Heart right ventricle (tissue), 16 donors: Measurements from ENCODE around the gene SPSB1. TPM values are rescaled to one million over a fixed set of nuclear protein-coding genes. Genes with fewer than 3 reads are reported as not detected.
A peak's percentile ranks its signal among the peaks of the same experiment; 100 is the strongest.

Experiments
- ATAC-seq, 8 donors: fragments of 200-7000 bp; cut with Tn5 transposase; one replicate each; pipeline ENCODE4 v1.9.1; 2020; ENCODE audit warnings: mild to moderate bottlenecking in 8 of 8, moderate library complexity in 8 of 8, moderate number of reproducible peaks in 1 of 8
- DNase-seq, 2 donors: peaks; one replicate each; pipeline ENCODE4 v3.0.0-alpha.2; 2020
- H3K27ac ChIP-seq, 10 donors: fragments of 200-600 bp; sonication (generic) in 2 of 10; one replicate each; pipeline versions ENCODE4 v1.5.0 to v1.8.0; 2020 to 2022; ENCODE audit warnings: mild to moderate bottlenecking in 3 of 10
- H3K27me3 ChIP-seq, 7 donors: fragments of 200-600 bp; one replicate each; pipeline ENCODE4 v1.8.0; 2021 to 2022; ENCODE audit warnings: mild to moderate bottlenecking in 2 of 7
- H3K36me3 ChIP-seq, 9 donors: fragments of 200-600 bp; sonication (generic) in 1 of 9; one replicate each; pipeline versions ENCODE4 v1.5.0 to v1.8.0; 2020 to 2022; ENCODE audit warnings: mild to moderate bottlenecking in 2 of 9
- H3K4me1 ChIP-seq, 9 donors: fragments of 200-600 bp; sonication (generic) in 1 of 9; one replicate each; pipeline versions ENCODE4 v1.5.0 to v1.8.0; 2020 to 2022; ENCODE audit warnings: mild to moderate bottlenecking in 4 of 9
- H3K4me3 ChIP-seq, 10 donors: fragments of 200-600 bp; sonication (generic) in 2 of 10; one replicate each; pipeline versions ENCODE4 v1.5.0 to v1.8.0; 2020 to 2022; ENCODE audit warnings: mild to moderate bottlenecking in 7 of 10, moderate library complexity in 2 of 10
- H3K9me3 ChIP-seq, 11 donors: fragments of 200-600 bp in 10 of 11; sonication (generic) in 2 of 11; one replicate each; pipeline versions ENCODE4 v1.5.0 to v1.8.0; 2013 to 2022; ENCODE audit warnings: mild to moderate bottlenecking in 2 of 11, control low read depth in 1 of 11, moderate library complexity in 1 of 11
- CTCF ChIP-seq, 9 donors: fragments of 200-600 bp; sonication (generic) in 2 of 9; IDR thresholded peaks; one replicate each; pipeline versions ENCODE4 v1.5.0 to v1.8.0; 2021 to 2022; ENCODE audit warnings: antibody characterized with exemption in 9 of 9, mild to moderate bottlenecking in 5 of 9, moderate library complexity in 1 of 9
- WGBS, 2 donors: extraction: QIAGEN DNeasy Blood & Tissue Kit; methylation state at CpG; one replicate each; pipeline ENCODE4 v1.1.7; 2013; ENCODE audit warnings: inconsistent platforms in 1 of 2; 5-methylcytosine and 5-hydroxymethylcytosine counted together
- intact Hi-C, 10 donors: fragments of 100-400 bp; cut with DNase I; formaldehyde crosslinking; loops; one replicate each; pipeline versions ENCODE4 v1.11.1 to v1.14.2; 2022
- polyA plus RNA-seq, 2 donors: library from polyadenylated mRNA; stranded (reverse); fragments of 200-250 nt; gene quantifications; one replicate each; pipeline ENCODE4 v1.2.3, GENCODE V29; 2013
- total RNA-seq, 10 donors: library from RNA; stranded (reverse); fragmentation: NEBNext Ultra II Directional in 3 of 10; extraction: Animal tissue kit (Norgen Biotek cat#: 25700) in 3 of 10; gene quantifications; one replicate each; pipeline versions ENCODE4 v1.2.1 to v1.2.4, GENCODE V29; 2021 to 2023
- donor health status: Arrhythmogenic right ventricular cardiomyopathy.
- donor health status: ischemic (EF 13 %, LVEDD 7.1; RV severe dilation, severe dysfunction).
- donor health status: healthy with polysubstance abuse.
- donor health status: DM: no; HTN: yes; CAD: no.
- donor health status: DM: no; HTN: no; CAD: no.
- donor health status: ischemic (EF 25% LVEDD 6.9; RV normal size, moderate dysfunction).
- donor health status: ischemic (EF 25% LVEDD 5.7; RV mildly dilated, moderate dysfunction).
- donor health status: healthy.
- donor health status: DM: yes; HTN: yes; CAD: no.
- donor health status: Ischemic cardiomyopathy.
- donor health status: ischemic (EF 35%, LVEDD 5.7; RV mildly dilated, moderate dysfunction).
- donor health status: nonischemic (EF 11% LVEDD 7.7; RV severe dilation, severe dysfunction).
- donor health status: DM: yes; HTN: yes; CAD: no.
- donor health status: PGD.
- donor health status: ischemic (EF 29% LVEDD 5.4; RV normal size, mild dysfunction).
- donor health status: nonischemic (EF 23%, LVEDD 6.1; RV moderate dilation, normal function).

Gene SPSB1
- total and polyA plus RNA-seq, 12 donors: 5.5 to 16.5 (median 8.8) TPM

- Histone ChIP-seq H3K27ac (no peak overlapping the region), H3K36me3 (peaks cover 0 to 40% (median 14%) of the 10 kb centered on the region in 9 donors), H3K4me1 (peaks cover 0 to 30% (median 14%) of the 10 kb centered on the region in 9 donors), H3K27me3 (no peaks in the 10 kb centered on the region), H3K4me3 (no peak overlapping the region), H3K9me3 (no peaks in the 10 kb centered on the region)
- intact Hi-C loops: no loop called here
- no peak for ATAC-seq
- TF ChIP-seq CTCF (IDR thresholded peaks at IDR 0.05): no peak
- no peak for DNase-seq
- 94 to 98% methylated on average over 20 of the region's 20 CpGs for WGBS, 2 donors
These were observed 67.8 kb downstream of the SPSB1 start for GRCh38 chr1:9360371-9361064.

- H3K27ac ChIP-seq: peak overlapping the region in 1 of 10 donors; percentile 11
- ATAC-seq: peak in 2 of 8 donors; percentile 23 to 35
These were observed 69.1 kb downstream of the SPSB1 start for GRCh38 chr1:9361630-9362260.

GRCh38 chr1:9362488-9362887 is 69.8 kb downstream of the SPSB1 start:
- ATAC-seq (no peak), DNase-seq (no peak)
- no peak overlapping the region for H3K27ac ChIP-seq
- intact Hi-C loops: no loop called here
- 84 to 94% methylated on average over 12 of the region's 12 CpGs for WGBS, 2 donors
- H3K4me1 ChIP-seq: peaks cover 0 to 30% (median 14%) of the 10 kb centered on the region in 9 donors
- no peaks in the 10 kb centered on the region for H3K9me3 ChIP-seq
- TF ChIP-seq CTCF (IDR thresholded peaks at IDR 0.05): no peak
- no peak overlapping the region for H3K4me3 ChIP-seq
- peaks cover 0 to 35% (median 3%) of the 10 kb centered on the region in 9 donors for H3K36me3 ChIP-seq
- no peaks in the 10 kb centered on the region for H3K27me3 ChIP-seq

More at GRCh38 chr1:9361630-9362260, 69.1 kb downstream of the SPSB1 start:
- no peaks in the 10 kb centered on the region for H3K9me3 ChIP-seq
- intact Hi-C loops: no loop called here
- TF ChIP-seq CTCF (IDR thresholded peaks at IDR 0.05): no peak
- peaks cover 0 to 30% (median 14%) of the 10 kb centered on the region in 9 donors for H3K4me1 ChIP-seq
- H3K27me3 ChIP-seq: no peaks in the 10 kb centered on the region
- DNase-seq: no peak
- WGBS, 2 donors: 51 to 65% methylated on average over 14 of the region's 14 CpGs
- H3K36me3 ChIP-seq: peaks cover 0 to 32% (median 1%) of the 10 kb centered on the region in 9 donors
- no peak overlapping the region for H3K4me3 ChIP-seq

GRCh38 chr1:9363061-9363471 is 70.4 kb downstream of the SPSB1 start:
- Histone ChIP-seq H3K27ac (peak overlapping the region in 1 of 10 donors; percentile 50), H3K27me3 (no peaks in the 10 kb centered on the region), H3K4me1 (peaks cover 0 to 30% (median 14%) of the 10 kb centered on the region in 9 donors), H3K36me3 (peaks cover 0 to 35% (median 9%) of the 10 kb centered on the region in 9 donors), H3K9me3 (no peaks in the 10 kb centered on the region), H3K4me3 (no peak overlapping the region)
- intact Hi-C loops: no loop called here
- ATAC-seq (peak in 2 of 8 donors; percentile 17 to 61), DNase-seq (no peak)
- 84 to 90% methylated on average over 8 of the region's 8 CpGs for WGBS, 2 donors
- TF ChIP-seq CTCF (IDR thresholded peaks at IDR 0.05): no peak
